ENCODE measurements around the gene TSPAN15.

Gene TSPAN15

DNA sequence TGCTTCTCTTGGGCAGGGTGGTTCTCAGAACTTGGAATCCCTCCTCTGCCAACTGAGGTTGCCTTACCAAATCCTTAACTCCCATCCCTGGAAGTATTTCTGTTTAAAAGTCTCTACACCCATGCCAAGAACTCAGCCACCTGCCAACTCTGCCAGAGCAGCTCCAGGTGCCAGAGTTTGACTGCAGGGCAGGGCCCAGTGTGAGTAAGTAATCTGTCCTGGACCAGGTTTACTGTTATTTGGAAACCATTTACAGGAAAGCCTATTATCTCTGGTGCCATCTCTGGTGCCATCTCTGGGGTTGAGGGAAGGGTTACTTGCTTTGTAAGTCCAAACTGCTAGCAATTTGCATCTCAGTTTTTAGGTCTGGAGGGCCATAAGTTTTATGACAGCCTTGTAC is 2.5 kb downstream of the TSPAN15 start:
- TF ChIP-seq, protein P1, sequence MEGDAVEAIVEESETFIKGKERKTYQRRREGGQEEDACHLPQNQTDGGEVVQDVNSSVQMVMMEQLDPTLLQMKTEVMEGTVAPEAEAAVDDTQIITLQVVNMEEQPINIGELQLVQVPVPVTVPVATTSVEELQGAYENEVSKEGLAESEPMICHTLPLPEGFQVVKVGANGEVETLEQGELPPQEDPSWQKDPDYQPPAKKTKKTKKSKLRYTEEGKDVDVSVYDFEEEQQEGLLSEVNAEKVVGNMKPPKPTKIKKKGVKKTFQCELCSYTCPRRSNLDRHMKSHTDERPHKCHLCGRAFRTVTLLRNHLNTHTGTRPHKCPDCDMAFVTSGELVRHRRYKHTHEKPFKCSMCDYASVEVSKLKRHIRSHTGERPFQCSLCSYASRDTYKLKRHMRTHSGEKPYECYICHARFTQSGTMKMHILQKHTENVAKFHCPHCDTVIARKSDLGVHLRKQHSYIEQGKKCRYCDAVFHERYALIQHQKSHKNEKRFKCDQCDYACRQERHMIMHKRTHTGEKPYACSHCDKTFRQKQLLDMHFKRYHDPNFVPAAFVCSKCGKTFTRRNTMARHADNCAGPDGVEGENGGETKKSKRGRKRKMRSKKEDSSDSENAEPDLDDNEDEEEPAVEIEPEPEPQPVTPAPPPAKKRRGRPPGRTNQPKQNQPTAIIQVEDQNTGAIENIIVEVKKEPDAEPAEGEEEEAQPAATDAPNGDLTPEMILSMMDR (IDR thresholded peaks at IDR 0.05), result no peak
- no peak overlapping the region for H3K27ac ChIP-seq
- no peak for DNase-seq (ENCODE audit: low spot score)

DNA sequence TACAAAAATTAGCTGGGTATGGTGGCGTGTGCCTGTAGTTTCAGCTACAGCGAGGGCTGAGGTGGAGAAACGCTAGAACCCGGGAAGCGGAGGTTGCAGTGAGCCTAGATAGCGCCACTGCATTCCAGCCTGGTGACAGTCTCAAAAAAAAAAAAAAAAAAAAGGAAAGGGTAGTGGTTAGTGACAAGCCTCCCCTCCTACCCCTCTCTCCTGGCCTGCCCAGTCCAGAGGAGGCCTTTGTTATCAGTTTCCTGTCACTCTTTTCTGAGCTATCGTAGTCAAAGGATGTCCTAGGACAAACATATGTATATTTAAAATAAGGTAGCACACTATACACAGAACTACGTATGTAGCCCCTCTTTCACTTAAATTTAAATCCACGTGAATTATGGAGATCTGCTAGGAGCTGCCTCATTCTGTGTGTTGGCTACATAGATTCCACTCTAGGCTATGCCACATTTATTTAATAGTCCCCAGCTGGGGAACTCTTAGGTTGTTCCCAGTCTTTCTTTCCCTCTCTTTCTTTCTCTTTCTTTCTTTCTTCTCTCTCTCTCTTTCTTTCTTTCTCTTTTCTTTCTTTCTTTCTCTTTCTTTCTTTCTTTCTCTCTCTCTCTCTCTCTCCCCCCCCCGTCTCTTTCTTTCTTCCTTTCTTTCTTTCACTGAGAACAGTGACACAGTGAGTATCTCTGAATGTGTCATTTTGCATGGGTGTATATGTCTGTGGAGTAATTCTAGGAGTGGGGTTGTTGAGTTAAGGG is 3.9 kb downstream of the TSPAN15 start:
- DNase-seq (ENCODE audit: low spot score), result no peak
- TF ChIP-seq, protein P1 (IDR thresholded peaks at IDR 0.05), result no peak
- Histone ChIP-seq H3K27ac (no peak overlapping the region), H3K4me3 (no peak overlapping the region)

More for the DNA sequence above, 2.5 kb downstream of the TSPAN15 start:
- H3K4me3 ChIP-seq, result no peak overlapping the region

DNA sequence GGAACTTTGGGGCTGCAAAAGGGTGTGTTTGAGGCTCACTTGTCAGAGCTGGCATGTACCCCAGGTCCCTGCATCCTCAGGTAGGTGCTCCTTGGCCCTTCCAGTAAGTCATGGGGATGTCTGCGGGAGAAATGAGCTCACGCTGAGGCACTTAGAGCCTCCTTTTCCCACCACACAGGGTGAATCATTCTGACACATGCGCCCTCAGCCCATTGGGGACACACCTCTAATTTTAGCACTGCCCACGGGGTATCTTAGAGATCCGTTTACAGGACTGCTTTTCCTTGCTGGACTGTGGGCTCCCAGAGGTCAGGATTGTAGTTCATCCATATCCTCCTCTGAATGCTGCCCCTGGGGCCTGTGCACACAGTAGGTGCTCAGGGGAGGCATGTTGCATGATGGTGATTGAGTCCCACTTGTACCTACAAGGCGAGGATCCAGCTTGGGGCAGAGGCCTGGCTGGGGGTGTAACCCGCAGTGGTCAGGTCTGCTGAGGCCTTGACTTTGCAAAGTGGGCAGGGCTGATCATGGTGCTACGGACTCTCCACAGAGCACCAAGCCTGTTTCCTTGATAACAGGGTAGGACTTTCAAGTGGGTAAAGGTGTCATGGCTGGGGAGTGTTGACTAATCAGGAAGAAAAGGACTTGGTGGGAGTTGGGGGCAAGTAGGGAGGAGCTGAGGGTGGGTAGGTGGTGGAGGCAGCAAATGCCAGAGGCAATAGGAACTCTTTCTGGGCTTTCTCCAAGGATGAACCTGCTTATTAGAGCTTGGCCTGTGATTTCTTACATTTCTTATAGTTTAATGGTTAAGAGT is 5.8 kb downstream of the TSPAN15 start:
- Histone ChIP-seq H3K4me3 (no peak overlapping the region), H3K27ac (no peak overlapping the region)
- DNase-seq (ENCODE audit: low spot score), result no peak
- TF ChIP-seq, protein P1 (IDR thresholded peaks at IDR 0.05), result no peak

DNA sequence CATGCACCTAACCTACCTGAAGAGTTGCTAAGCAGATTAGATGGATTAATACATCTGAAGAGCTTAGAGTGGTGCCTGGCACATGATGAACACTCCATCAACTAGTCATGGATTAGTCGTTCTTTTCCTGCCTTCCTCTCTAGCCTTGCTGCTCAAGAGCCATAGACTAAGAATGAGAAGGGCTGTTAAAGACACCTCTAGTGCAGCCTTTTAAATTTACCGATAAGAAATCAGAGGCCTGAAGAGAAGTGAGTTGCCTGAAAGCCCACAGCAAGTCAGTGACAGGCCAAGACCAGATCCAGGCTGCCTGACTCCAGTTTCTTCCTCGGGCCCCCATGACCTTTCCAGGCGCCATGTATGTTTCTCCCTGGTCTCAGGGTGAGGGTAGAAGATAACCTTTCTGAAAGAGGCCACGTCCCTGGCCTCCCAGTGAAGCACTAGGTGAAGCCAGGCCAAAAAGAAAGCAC is 6.5 kb downstream of the TSPAN15 start:
- DNase-seq (ENCODE audit: low spot score), result no peak
- H3K27ac ChIP-seq, result peak overlapping the region in 1 of 2 donors; percentile 4
- H3K4me3 ChIP-seq, result no peak overlapping the region
- TF ChIP-seq, protein P1 (IDR thresholded peaks at IDR 0.05), result no peak

DNA sequence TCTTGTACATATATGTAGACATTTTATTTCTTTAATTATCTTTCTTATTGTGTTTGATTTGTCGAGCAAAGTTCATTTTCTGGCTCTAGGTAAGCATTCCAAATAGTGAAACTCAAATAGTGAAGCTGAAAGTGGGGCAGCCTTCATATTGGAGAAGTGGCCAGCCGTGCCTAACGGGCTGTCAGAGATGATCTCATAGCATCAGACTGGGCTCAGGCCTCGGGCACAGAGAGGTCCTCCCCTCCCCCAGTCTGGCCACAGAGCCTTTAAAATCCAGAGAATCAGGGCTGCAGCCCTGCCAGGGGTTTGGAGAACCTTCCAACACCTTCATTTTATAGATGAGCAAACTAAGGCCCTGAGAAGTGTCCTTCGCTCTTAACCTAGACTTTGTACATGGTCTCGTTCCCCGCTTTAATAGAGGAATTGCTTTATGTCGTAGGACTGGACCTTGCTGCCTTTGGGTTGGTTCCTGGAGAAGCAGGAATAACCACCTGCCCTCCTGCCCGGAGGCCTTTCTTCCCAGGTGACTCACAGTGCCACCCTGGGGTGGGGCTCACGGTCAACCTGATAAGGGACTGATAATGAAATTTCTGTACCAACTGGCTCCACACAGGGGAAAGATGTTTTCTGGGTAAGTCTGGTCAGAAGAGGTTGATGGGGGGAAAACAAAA is 7.3 kb downstream of the TSPAN15 start:
- TF ChIP-seq, protein P1 (IDR thresholded peaks at IDR 0.05), result no peak
- Histone ChIP-seq H3K4me3 (no peak overlapping the region), H3K27ac (peak overlapping the region in 1 of 2 donors; percentile 14)
- DNase-seq (ENCODE audit: low spot score), result no peak

DNA sequence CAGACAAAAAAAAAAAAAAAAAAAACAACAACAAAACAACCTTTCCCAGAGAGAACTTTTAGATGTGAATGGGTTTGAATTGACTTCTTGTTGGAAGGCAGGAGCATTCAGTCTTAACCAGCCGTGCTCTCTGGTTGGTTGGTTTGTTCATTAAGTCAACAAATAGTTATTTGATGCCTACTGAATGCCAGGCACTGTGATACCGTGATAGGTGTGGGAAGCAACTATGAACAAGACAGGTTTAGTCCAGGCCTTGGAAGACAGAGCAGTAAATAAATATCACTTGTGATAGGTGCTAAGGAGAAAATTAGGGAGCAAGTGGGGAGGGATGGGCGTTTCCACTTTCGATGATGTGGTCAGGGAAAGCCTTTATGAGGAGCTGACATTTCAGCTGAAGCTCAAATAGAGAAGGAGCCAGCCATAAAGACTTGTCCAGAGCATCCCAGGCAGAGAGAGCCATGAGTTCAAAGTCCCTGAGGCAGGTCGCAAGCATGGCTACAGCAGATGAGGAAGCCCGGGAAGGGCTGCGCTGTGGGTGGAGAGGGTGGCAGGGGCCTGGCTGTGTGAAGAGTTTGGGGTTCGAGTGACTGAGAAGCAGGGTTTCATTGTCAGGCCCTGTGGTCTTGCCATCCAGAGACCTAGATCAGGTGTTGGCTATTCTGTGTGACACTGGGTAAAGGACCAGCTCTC is 8.0 kb downstream of the TSPAN15 start:
- DNase-seq (ENCODE audit: low spot score), result no peak
- TF ChIP-seq, protein P1 (IDR thresholded peaks at IDR 0.05), result no peak
- Histone ChIP-seq H3K27ac (peak overlapping the region in 1 of 2 donors; percentile 49), H3K4me3 (no peak overlapping the region)
